Prostate gland (tissue), 2 donors: Measurements from ENCODE around the gene UBL4A.

ENCODE experiments used
- CTCF ChIP-seq, 4 experiments: fragments of 200-600 bp in 2 of 4; fragments of 450-650 bp in 2 of 4; sonication (generic) in 2 of 4; IDR thresholded peaks; 1 replicate in 3 of 4; 2 replicates in 1 of 4; pipeline ENCODE4 v1.5.1; 2016 to 2019; ENCODE audit warnings: antibody characterized with exemption in 4 of 4, mild to moderate bottlenecking in 2 of 4, moderate library complexity in 2 of 4
- POLR2A ChIP-seq: fragments of 450-650 bp; IDR thresholded peaks from one replicate; pipeline ENCODE4 v1.6.1; 2016; ENCODE audit warnings: antibody characterized with exemption, mild to moderate bottlenecking
- POLR2AphosphoS5 ChIP-seq: sonication (generic); formaldehyde crosslinking; IDR thresholded peaks from one replicate; pipeline ENCODE4 v1.6.1; 2017; ENCODE audit warnings: antibody characterized with exemption

- TF ChIP-seq CTCF (IDR thresholded peaks at IDR 0.05) = no peak
- TF ChIP-seq POLR2A = no peak
- TF ChIP-seq POLR2AphosphoS5 = no peak
Observed at GRCh38 chrX:154470434-154470833, 16.0 kb downstream of the UBL4A start.
